Pulmonary artery endothelial cell (primary cell): ENCODE data around the gene C11orf21. TPM values are rescaled to one million over a fixed set of nuclear protein-coding genes. Genes with fewer than 3 reads are reported as not detected.

Source experiments
- DNase-seq: peaks from one replicate; pipeline ENCODE4 v3.0.0-alpha.2; 2011; ENCODE audit warnings: low read depth, low spot score
- total RNA-seq: library from RNA; depleted of rRNA; stranded (reverse); fragments of >200 nt; gene quantifications from 2 replicates; pipeline ENCODE4 v1.2.3, GENCODE V29; 2014

The C11orf21 gene
- total RNA-seq, 1 donor from 2014 or later, result not detected

- DNase-seq, result no peak
Observed at GRCh38 chr11:2320568-2321310, 19.0 kb upstream of the C11orf21 start.

- no peak for DNase-seq
Observed at GRCh38 chr11:2319791-2320472, 18.2 kb upstream of the C11orf21 start.

- no peak for DNase-seq
Observed at GRCh38 chr11:2318707-2319106, 17.0 kb upstream of the C11orf21 start.

- DNase-seq, result no peak
Observed at GRCh38 chr11:2318123-2318522, 16.4 kb upstream of the C11orf21 start.

- no peak for DNase-seq
Observed at GRCh38 chr11:2317354-2318050, 15.8 kb upstream of the C11orf21 start.

GRCh38 chr11:2316963-2317244 is 15.2 kb upstream of the C11orf21 start:
- no peak for DNase-seq

- DNase-seq, result no peak
Observed at GRCh38 chr11:2316169-2316962, 14.6 kb upstream of the C11orf21 start.

- no peak for DNase-seq
Observed at GRCh38 chr11:2315395-2316168, 13.9 kb upstream of the C11orf21 start.

- no peak for DNase-seq
Observed at GRCh38 chr11:2314525-2315394, 13.0 kb upstream of the C11orf21 start.

- no peak for DNase-seq
Observed at GRCh38 chr11:2314136-2314524, 12.4 kb upstream of the C11orf21 start.

GRCh38 chr11:2313051-2313951 is 11.6 kb upstream of the C11orf21 start:
- no peak for DNase-seq

GRCh38 chr11:2312232-2313042 is 10.7 kb upstream of the C11orf21 start:
- no peak for DNase-seq

GRCh38 chr11:2311353-2312133 is 9.8 kb upstream of the C11orf21 start:
- no peak for DNase-seq

- no peak for DNase-seq
Observed at GRCh38 chr11:2310786-2311352, 9.2 kb upstream of the C11orf21 start.

GRCh38 chr11:2310073-2310785 is 8.5 kb upstream of the C11orf21 start:
- DNase-seq, result no peak
